ENCODE data around the gene GALNT17.

DNA sequence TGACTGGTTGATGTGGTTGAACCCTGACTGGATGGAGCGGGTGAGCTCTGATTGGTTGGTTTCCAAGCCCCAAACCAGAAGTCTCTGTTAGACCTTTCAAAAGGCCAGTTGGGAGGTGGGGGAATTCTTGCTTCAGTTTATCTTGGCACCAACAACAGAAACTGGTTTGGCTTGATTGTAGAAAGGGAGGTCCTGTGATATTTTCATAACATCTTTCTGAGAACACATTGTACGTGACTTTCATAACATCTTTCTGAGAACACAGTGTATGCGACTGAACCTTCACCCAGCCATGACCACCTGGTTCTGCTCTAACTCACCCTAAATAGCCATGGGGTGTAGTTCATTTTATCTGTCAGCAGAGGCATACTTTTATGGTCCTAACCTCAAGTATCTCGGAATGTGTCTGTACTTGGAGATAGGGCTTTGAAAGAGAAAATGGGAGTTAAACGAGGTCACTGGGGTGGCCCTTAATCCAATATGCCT, 88.3 kb downstream of the GALNT17 start:
- TF ChIP-seq, protein P1, sequence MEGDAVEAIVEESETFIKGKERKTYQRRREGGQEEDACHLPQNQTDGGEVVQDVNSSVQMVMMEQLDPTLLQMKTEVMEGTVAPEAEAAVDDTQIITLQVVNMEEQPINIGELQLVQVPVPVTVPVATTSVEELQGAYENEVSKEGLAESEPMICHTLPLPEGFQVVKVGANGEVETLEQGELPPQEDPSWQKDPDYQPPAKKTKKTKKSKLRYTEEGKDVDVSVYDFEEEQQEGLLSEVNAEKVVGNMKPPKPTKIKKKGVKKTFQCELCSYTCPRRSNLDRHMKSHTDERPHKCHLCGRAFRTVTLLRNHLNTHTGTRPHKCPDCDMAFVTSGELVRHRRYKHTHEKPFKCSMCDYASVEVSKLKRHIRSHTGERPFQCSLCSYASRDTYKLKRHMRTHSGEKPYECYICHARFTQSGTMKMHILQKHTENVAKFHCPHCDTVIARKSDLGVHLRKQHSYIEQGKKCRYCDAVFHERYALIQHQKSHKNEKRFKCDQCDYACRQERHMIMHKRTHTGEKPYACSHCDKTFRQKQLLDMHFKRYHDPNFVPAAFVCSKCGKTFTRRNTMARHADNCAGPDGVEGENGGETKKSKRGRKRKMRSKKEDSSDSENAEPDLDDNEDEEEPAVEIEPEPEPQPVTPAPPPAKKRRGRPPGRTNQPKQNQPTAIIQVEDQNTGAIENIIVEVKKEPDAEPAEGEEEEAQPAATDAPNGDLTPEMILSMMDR (IDR thresholded peaks at IDR 0.05; ENCODE audit: low read length), result no peak
- TF ChIP-seq EZH2 (optimal IDR thresholded peaks at IDR 0.05; ENCODE audit: low read depth, low read length), result no peak
